ENCODE data around the gene PAGE4.

PAGE4 gene

GRCh38 chrX:49877397-49878101 lies 48.4 kb downstream of the PAGE4 start:
- no peak for DNase-seq

- DNase-seq, result no peak
Measured at GRCh38 chrX:49878128-49878833, 49.2 kb downstream of the PAGE4 start.

DNA sequence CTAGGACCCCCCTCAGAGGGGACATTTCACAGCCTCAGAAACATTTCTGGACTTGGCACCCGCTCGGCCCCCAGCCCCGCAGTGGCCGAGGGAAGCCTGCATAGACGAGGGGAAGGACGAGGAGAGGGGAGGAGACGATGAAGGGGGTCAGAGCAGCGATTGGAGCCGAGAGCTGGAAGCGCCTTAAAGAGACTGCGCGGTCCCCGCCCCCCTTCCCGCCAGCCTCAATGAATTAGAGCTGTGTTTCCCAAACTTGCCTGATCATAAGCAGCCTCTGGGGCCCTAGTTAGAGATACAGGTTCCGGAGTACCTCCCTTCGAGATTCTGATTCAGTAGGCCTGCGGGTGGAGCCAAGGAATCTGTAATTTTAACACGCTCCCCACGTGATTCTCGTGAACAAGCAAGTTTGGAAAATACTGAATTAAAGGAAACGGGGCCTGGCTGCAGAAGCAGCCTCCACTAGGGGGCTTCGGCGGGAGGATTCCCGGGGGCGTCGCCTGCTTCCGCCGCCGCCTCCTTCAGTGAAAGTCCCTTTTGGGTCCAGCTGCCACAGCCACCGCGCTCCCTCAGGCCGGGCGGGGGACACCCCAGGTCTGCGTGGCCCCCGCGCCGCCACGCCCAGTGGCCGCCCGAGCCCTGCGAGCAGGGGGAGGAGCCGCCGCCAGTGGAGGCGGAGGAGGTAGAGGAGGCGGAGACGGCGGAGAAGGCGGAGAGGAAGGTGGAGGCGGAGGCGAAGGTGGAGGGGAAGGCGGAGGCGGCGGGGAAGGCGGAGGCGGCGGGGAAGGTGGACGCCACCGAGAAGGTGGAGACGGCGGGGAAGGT lies 49.9 kb downstream of the PAGE4 start, which contains the start of gene USP27X:
TSS of gene USP27X (plus strand) at position 651 of the 822 bp plus-strand sequence. CDS start 824 bp downstream, outside the sequence.
- peak; percentile 87 for DNase-seq

- DNase-seq, result no peak
Measured at GRCh38 chrX:49879656-49880277, 50.7 kb downstream of the PAGE4 start.

- no peak for DNase-seq
Measured at GRCh38 chrX:49880668-49881067, 51.6 kb downstream of the PAGE4 start.
